Esophagus muscularis mucosa (tissue), 3 donors: Measurements from ENCODE around the gene GP1BB.

Experiments used
- POLR2A ChIP-seq: fragments of 450-650 bp; IDR thresholded peaks from one replicate; pipeline ENCODE4 v1.6.1; 2017; ENCODE audit warnings: antibody characterized with exemption, moderate library complexity, mild to moderate bottlenecking, low read depth
- POLR2AphosphoS5 ChIP-seq, 2 donors: sonication (generic); formaldehyde crosslinking; IDR thresholded peaks; one replicate each; pipeline ENCODE4 v1.6.1; 2017; ENCODE audit warnings: antibody characterized with exemption in 2 of 2
- TF ChIP-seq, protein P1 (sequence below), 3 experiments: fragments of 200-600 bp in 2 of 3; fragments of 450-650 bp in 1 of 3; sonication (generic) in 2 of 3; IDR thresholded peaks; one replicate each; pipeline ENCODE4 v1.5.1; 2017 to 2019; ENCODE audit warnings: antibody characterized with exemption in 3 of 3, mild to moderate bottlenecking in 2 of 3, moderate library complexity in 1 of 3

DNA sequence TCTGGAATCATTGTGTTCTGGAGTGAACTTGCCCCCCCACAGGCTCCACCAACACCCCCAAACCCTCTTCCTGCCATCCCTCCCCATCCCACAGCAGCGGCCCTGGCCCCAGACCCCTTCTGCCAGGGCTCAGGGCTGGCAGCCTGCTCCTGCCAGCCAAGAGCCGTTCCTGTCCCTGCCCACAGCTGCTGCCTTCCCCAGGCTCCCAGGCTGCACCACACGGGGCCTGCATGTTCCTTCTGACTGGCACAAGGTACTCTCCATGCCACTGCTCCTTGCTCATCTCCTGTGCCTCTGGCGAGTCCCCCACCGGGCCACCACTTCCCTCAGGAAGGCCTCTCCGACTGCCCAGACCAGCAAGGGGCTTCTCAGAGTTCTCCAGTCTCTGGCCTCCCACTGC lies 4.9 kb downstream of the GP1BB start:
- TF ChIP-seq, protein P1, sequence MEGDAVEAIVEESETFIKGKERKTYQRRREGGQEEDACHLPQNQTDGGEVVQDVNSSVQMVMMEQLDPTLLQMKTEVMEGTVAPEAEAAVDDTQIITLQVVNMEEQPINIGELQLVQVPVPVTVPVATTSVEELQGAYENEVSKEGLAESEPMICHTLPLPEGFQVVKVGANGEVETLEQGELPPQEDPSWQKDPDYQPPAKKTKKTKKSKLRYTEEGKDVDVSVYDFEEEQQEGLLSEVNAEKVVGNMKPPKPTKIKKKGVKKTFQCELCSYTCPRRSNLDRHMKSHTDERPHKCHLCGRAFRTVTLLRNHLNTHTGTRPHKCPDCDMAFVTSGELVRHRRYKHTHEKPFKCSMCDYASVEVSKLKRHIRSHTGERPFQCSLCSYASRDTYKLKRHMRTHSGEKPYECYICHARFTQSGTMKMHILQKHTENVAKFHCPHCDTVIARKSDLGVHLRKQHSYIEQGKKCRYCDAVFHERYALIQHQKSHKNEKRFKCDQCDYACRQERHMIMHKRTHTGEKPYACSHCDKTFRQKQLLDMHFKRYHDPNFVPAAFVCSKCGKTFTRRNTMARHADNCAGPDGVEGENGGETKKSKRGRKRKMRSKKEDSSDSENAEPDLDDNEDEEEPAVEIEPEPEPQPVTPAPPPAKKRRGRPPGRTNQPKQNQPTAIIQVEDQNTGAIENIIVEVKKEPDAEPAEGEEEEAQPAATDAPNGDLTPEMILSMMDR (IDR thresholded peaks at IDR 0.05), result no peak
- TF ChIP-seq POLR2A, result no peak
- no peak for TF ChIP-seq POLR2AphosphoS5 (IDR thresholded peaks at IDR 0.05)
